Smooth muscle cell of the brain vasculature (primary cell): Measurements from ENCODE around the gene FGF16.
"Not testable (repeated sequence)": the region's sequence is repeated elsewhere in the genome, so short reads cannot be mapped to it uniquely, and the experiment has no call there.

ENCODE experiments used
- DNase-seq: peaks from one replicate; pipeline ENCODE4 v3.0.0-alpha.2; 2012; ENCODE audit warnings: low read depth, low spot score

The FGF16 gene

DNA sequence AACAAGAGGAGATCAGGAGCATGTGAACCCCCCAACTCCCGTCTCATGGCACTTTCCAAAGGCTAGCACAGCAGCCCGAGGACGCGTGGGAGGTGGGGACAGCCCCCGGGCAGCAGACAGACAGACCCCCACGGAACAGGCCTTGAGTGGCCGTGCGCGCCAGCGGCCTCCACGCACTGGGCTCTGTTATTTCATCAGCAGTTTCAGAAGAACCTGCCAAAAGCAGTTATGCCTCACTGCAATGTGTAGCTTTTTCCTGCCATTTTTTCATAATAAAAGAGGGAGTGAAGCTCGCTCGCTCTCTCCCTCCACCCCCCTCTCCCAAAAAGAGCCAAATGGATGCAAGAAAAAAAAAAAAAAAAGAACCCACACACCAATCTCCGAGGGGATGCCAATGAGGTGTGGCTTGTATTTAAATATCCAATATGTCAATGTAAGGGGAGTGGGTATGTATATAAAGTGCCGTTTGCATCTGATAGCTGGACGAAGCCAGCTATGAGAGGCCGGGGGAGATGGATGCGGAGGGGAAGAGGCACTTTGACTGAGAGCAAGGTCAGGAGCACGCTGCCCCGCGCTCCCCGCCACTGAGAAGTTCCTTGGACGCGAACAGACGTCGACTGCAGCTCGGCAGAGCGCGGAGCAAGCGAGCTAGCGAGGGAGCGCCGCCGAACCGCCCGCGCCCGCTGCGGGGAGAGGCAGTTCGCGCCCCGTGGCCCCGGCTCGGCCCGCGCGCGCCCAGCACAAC, at the start of gene FGF16:
TSS of gene FGF16 (plus strand) at position 482 of the 745 bp plus-strand sequence. CDS start 286 bp downstream, outside the sequence.
- DNase-seq, result no peak

- DNase-seq, result no peak
Measured at GRCh38 chrX:77398330-77398954, 48.7 kb upstream of the FGF16 start.

GRCh38 chrX:77404419-77404818, 42.8 kb upstream of the FGF16 start:
- DNase-seq, result no peak

DNA sequence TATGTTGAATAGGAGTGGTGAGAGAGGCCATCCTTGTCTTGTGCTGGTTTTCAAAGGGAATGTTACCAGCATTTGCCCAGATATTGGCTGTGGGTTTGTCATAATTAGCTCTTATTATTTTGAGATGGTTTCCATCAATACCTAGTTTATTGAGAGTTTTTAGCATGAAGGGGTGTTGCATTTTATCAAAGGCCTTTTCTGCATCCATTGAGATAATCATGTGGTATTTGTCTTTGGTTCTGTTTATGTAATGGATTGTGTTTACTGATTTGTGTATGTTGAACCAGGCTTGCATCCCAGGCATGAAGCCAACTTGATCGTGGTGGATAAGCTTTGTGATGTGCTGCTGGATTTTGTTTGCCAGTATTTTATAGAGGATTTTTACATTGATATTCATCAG, 39.4 kb upstream of the FGF16 start:
- not testable (repeated sequence) for DNase-seq

DNA sequence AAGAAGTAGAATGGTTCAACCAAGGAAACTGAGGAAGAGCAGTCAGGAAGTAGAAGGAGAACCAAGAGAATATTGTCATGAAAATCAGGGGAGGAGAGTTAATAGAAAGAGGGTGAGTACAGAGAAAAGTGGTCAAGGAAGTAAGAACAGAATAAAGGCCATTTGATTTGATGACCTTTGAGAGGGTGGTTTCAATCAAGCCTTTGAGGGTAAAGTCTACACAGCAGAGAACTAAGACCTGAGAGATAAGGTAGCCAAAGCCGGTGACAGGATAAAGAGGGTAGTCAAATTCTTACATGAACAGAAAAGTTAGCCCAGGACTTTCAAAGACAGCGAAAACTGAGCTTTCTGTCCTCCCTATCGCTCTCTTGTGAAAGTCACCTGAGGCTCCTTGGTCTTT, 34.6 kb upstream of the FGF16 start:
- no peak for DNase-seq

DNA sequence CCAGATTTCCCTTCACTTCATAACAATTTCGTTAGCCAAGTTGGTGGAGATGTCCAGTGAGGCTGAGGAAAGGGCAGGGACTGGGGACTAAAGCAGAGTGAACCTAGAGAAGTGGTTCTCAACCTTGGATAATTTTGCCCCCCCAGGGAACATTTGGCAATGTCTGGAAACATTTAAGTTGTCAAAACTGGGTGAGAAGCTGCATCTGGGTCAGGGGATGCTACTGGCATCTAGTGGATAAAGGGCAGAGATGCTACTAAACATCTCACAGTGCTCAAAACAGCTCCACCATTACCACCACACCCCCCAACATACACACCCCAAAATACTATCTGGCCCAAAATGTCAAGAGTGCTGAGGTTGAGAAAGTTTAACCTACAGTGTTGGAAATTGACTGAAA, 32.0 kb upstream of the FGF16 start:
- no peak for DNase-seq

DNA sequence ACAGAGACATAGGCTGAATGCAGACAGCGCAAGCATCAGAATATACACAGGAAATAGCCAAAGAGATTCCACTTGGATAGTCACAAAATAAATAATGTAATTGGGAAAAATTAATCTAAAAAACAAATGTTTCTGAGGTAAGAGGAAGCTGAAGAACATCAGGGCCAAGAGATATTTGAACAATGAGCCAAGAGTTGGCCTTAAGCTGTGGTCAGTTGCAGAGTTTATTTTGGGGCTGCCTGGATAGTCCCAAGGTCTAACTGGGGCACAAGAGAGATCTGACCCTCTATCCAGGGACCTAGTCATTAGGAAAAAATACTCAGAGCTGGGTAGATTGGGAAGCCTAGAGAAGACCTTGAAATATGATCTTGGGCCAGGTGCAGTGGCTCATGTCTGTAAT, 31.3 kb upstream of the FGF16 start:
- no peak for DNase-seq

- no peak for DNase-seq
Measured at GRCh38 chrX:77422891-77423648, 24.1 kb upstream of the FGF16 start.

DNA sequence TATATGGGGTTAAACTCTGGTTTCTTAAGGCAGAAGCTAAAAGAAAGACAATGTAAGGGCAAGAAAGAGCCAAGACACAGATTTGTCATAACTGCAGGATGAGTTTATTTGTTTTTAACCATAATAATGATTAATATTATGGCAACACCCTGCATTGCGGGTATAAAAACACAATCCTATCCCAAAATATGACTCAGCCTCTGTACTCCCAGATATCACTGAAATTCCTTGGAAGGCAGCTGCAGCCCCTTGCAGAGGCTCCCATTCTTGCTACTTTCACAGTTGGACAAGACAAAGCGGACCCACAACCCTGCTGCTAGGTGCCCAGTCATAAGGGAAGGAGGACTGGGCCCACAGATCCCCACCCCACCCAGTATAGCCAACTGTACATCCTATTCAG, 20.4 kb upstream of the FGF16 start:
- DNase-seq, result no peak

- no peak for DNase-seq
Measured at GRCh38 chrX:77427611-77428010, 19.6 kb upstream of the FGF16 start.

DNA sequence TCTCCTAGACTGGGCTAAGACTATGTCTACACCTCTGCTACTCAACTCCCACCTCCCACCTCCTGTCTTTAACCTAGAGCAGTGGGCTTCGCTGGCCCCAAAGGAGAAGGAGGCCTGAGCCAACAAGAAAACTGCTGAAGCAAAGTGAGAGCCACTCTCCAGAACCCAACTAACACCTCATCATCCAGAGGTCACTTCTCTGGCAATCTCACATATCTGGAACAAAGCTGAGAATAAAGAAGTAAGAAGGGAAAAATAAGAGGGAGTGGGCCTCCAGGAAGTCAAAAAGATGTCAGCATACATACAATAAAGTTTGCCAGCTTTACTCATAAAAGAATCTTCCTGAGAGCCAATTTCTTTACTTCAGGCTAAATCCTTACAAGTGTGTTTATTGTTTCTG, 18.6 kb upstream of the FGF16 start:
- no peak for DNase-seq

- peak; percentile 15 for DNase-seq
Measured at GRCh38 chrX:77431227-77431626, 16.0 kb upstream of the FGF16 start.

- no peak for DNase-seq
Measured at GRCh38 chrX:77433001-77433400, 14.2 kb upstream of the FGF16 start.

DNA sequence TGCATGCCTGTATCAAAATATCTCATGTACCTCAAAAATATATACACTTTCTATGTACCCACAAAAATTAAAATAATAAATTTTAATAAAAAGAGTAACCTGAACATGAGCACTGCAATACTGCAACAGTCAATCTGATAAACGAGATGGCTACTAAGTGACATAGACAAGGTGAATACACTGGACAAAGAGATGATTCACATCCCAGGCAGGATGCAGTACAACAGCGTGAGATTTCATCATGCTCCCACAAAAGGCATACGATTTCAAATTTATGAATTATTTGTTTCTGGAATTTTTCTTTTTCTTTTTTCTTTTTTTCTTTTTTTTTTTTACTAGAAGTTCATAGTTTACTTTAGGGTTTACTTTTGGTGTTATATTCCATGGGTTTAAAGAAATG, 12.2 kb upstream of the FGF16 start:
- no peak for DNase-seq

DNA sequence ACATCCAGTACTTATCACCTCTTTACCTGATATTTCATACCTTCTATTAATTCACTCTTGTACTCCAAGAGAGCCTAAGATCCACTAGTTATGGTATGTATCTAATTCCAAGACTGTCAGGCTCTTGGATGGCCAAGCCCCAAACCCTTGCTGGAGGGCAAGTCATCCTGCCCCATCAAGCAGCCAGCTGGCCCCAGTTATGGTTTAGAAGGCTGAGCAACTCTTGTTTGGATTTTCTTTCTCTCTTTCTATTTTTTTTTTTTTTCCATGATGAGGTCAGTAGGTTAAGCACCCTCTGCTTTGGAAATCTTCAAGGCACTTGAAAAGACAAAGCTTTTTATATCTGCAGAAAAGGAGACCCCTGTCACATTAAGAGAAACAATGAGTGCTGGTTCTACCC, 10.9 kb upstream of the FGF16 start:
- no peak for DNase-seq

- DNase-seq, result no peak
Measured at GRCh38 chrX:77436682-77437081, 10.5 kb upstream of the FGF16 start.

GRCh38 chrX:77440330-77440729, 6.9 kb upstream of the FGF16 start:
- no peak for DNase-seq

DNA sequence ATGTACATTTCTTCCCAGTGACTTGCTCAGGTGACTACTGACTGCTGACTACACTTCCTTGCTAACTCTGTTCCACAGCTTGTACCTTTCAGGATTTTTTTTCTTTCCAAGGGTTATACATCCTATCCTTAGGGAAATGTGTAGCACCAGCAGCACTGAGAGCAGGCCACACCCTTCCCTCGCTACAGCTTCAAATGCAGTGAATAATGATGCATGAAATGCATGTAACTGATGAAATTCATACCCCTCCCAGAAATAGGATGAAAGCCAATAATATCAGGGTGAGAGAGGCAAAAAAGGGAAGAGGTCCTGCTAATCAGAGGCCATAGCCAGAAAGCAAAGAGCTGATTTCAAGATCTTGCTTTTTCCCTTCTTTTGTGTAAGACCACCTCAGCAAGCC, 6.2 kb upstream of the FGF16 start:
- DNase-seq, result no peak

DNA sequence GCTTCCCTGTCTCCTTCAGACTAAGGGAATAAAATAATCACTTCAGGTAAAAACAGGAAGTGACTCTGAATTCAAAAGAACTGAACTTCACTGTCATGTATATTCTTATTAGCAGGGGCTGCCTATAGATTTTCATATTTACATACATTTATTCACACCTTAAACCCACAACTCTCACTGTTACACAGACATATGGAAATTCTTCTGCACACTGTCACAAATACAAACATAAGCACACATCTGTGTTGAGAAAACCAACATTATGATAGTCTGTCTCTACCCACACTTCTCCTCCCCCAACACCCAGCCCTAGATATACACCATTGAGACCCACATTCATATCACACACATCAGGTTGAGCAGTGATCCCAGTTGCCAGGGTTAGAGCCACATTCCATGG, 5.7 kb upstream of the FGF16 start:
- no peak for DNase-seq

GRCh38 chrX:77442728-77443127, 4.5 kb upstream of the FGF16 start:
- DNase-seq, result no peak

DNA sequence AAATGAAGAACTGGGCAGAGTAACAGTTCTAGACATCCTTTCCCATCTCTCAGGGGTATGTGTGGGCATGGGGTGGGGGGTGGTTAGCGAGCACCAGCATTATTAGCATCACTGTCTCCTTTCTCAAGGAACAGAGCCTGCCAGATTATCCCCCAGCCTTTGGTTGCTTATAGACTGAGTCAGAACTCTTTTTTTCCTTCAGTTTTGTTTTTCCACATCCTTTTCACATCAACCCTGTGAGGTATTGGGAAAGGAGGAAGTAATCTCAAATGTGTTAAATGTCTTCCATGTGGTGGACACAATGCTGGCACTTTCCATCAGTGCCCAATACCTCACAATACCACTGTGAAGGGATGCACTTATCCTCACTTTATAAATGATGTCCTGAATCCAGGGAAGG, 3.1 kb upstream of the FGF16 start:
- no peak for DNase-seq

DNA sequence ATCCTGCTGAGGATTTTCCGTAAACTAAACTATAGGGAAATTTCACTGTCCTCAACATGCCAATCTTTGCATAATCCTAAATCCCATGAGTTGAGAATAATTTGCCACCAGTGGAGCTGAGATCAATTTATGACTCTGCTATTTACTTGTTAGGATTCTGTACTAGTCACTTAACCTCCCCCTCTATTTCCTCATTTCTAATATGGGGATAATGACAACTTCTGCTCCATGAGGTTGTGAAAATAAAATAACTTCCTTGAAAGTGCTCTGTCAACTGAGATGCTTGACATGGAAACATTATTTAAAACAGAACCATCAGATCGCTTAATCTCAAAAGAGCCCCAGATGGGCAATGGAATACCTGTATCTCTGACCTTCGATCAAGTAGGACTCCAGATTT, 2.6 kb upstream of the FGF16 start:
- DNase-seq, result no peak
